Inferior parietal cortex (tissue), 1 donor: Measurements from ENCODE around the gene RABGAP1L.

ENCODE experiments used
- DNase-seq: peaks from one replicate; pipeline ENCODE4 v3.0.0-alpha.2; 2016; ENCODE audit errors: extremely low spot score

RABGAP1L gene

GRCh38 chr1:174197088-174197487, 37.8 kb downstream of the RABGAP1L start:
- DNase-seq, result no peak

GRCh38 chr1:174197547-174197946, 38.2 kb downstream of the RABGAP1L start:
- DNase-seq, result no peak

GRCh38 chr1:174198202-174198601, 38.9 kb downstream of the RABGAP1L start:
- no peak for DNase-seq

- DNase-seq, result no peak
Observed at GRCh38 chr1:174200746-174201145, 41.4 kb downstream of the RABGAP1L start.

- DNase-seq, result no peak
Observed at GRCh38 chr1:174204697-174205308, 45.5 kb downstream of the RABGAP1L start.

GRCh38 chr1:174206148-174206836, 47.0 kb downstream of the RABGAP1L start:
- no peak for DNase-seq

- DNase-seq, result no peak
Observed at GRCh38 chr1:174209347-174210187, 50.2 kb downstream of the RABGAP1L start.

- DNase-seq, result no peak
Observed at GRCh38 chr1:174211486-174211885, 52.2 kb downstream of the RABGAP1L start.

GRCh38 chr1:174215766-174216165, 56.4 kb downstream of the RABGAP1L start:
- no peak for DNase-seq

- no peak for DNase-seq
Observed at GRCh38 chr1:174217248-174217647, 57.9 kb downstream of the RABGAP1L start.

GRCh38 chr1:174217787-174218574, 58.7 kb downstream of the RABGAP1L start:
- DNase-seq, result peak; percentile 64

- no peak for DNase-seq
Observed at GRCh38 chr1:174218983-174219382, 59.7 kb downstream of the RABGAP1L start.

- DNase-seq, result no peak
Observed at GRCh38 chr1:174219606-174220370, 60.5 kb downstream of the RABGAP1L start.

- DNase-seq, result no peak
Observed at GRCh38 chr1:174221681-174222080, 62.4 kb downstream of the RABGAP1L start.

- no peak for DNase-seq
Observed at GRCh38 chr1:174222166-174222949, 63.0 kb downstream of the RABGAP1L start.

GRCh38 chr1:174224641-174225040, 65.3 kb downstream of the RABGAP1L start:
- DNase-seq, result no peak

GRCh38 chr1:174225499-174226204, 66.3 kb downstream of the RABGAP1L start:
- no peak for DNase-seq

GRCh38 chr1:174230399-174230798, 71.1 kb downstream of the RABGAP1L start:
- no peak for DNase-seq

GRCh38 chr1:174232761-174233160, 73.4 kb downstream of the RABGAP1L start:
- DNase-seq, result no peak
